Measurements from ENCODE around the gene APC.

The APC gene

DNA sequence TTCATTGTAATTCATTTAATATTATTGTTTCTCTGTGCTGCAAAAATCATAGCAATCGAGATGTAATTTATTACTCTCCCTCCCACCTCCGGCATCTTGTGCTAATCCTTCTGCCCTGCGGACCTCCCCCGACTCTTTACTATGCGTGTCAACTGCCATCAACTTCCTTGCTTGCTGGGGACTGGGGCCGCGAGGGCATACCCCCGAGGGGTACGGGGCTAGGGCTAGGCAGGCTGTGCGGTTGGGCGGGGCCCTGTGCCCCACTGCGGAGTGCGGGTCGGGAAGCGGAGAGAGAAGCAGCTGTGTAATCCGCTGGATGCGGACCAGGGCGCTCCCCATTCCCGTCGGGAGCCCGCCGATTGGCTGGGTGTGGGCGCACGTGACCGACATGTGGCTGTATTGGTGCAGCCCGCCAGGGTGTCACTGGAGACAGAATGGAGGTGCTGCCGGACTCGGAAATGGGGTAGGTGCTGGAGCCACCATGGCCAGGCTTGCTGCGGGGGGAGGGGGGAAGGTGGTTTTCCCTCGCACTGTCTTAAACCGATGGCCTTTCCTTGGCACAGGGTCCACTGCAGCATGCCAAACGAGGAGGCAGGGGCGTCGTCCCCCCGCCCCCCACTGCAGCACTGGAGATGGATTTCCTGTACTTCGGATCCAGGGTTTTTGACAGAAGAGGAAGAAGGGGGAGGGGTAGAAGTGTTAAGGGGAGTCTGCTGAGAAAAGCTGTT is at the start of gene APC:
TSS of gene APC (plus strand) at position 423 of the 728 bp plus-strand sequence. CDS start 17,006 bp downstream, outside the sequence.
- DNase-seq (ENCODE audit: low read depth), result peak; percentile 95

DNA sequence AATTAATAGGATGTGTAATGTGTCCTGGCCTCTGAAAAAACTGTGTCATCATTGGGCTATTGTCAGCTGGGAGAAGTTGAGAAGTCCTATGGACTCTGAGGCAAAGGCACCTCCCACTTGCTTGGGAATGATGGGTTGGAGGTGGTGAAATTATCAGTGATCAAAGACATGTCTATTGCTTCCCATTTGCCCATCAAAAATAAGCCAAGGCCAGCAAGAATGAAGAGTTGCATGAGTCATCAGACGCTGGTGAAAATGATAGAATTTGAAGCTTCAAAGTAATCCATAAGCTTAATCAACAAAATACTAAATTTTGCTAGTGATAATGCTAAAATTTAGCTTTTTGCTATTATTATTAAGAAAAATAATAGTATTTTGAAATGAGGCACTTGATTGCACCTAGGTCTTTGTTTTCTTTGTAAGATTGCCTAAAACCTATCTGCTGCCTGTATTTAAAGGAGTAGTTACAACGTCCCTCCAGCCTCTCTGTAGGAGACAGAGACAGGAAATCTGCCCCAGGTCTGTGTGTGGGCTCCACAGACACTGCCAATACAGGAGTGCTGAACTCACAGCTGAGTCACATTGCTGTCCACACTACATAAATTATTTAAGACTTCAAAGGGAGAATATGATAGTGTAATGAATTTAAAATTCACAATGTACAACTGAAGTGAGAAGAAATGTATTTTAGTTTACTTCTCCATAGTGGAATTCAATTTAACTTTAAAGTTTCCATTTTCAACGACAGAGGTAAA is 48.4 kb upstream of the APC start:
- DNase-seq (ENCODE audit: low read depth), result peak; percentile 61

DNA sequence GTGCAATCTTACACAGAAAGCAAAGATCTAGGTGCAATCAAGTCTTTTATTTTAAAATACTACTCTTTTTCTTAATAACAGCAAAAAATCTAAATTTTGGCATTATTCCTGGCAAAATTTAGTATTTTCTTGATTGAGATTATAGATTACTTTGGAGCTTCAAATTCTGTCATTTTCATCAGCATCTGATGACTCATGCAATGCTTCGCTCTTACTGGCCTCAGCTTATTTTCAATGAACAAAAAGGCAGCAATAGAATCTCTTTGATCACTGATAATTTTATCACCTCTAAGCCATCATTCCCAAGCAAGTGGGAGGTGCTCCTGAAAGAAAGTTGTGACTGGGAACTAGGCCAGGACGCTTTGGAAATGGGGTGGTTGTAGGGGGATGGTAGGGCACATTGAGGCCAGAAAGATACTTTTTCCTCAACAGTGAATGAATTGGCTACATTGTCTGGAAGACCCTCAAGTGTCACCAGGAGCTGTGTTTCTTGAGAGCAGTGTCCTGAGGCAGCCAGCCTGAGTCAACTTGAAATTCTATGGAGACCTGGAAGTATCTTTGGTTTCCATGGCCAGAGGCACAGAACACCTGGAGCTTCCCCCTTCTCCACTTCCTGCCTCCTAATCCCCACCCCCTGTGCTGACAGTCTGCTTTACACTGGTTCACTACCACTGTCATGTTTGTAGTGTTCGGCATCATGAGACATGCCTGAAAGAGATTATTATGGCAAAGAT is 46.9 kb upstream of the APC start:
- DNase-seq (ENCODE audit: low read depth), result no peak

DNA sequence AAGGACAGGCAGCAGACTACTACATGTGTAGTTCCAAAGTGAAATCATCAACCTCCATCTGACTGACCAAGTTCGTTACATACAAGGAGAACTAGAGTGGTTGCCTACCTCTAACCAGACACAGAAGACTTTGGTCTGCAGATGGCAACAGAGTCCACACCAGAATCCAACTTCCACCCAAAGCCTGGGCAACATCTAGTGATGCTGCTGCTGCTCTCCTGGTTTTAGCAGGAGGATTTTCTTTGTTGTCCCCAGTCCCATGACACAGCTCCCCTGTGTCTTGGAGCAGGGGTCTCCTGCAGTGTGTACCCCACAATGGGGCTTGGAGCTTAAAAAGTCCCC is 46.4 kb upstream of the APC start:
- no peak for DNase-seq (ENCODE audit: low read depth)

DNA sequence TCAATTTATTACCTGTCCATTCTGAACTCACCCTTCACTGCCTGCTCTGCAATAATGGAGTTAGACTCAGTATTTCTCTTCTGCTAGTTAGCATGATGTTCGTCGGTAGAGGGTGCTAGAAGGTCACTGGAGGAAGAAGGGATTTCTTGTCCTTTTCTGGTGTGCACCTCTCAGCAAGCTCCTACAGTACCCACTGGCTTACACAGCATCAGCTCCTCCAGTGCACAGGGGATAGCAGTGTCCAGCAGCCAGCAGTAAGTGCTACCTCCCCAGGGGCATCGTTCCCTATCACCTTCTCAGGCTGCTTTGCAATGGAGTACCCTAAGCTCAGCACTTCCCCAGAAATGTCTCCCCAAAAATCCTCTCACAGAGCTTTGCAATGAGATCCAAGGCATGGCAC is 45.9 kb upstream of the APC start:
- peak; percentile 68 for DNase-seq (ENCODE audit: low read depth)

DNA sequence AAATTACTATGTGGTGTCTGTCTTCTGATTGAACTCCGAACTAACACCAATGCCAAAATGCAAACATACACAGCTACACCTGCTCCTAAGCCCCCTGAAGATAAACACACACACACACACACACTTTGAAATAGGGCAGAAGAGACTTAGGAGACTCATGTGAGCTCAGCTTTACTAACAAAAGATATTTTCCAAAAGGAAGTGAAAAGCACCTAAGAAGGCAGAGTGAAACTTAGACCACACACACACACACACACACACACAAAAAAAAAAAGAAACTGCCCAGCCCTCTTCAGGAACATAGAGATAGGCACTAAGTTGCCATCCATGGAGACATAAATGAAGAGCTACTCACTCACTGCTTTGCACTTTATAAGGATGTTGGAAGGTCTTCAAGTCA is 45.2 kb upstream of the APC start:
- DNase-seq (ENCODE audit: low read depth), result no peak

DNA sequence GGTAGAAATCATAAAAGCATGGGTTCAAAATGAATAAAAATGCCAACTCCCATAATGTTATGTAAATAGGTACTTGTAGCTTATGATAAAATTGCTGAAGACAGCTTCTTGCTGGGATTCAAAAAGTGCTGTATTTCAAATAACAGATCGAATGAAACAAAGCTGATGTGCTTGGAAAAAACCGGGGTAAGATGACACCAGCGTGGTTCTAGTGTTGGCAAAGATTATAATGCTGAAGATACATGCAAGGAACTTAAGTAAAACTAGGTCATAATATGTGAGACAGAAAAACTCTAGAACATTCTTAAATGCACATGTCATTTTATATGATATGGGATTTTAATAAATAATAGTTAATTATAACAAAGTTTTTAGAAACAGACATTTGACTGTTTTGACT is 44.4 kb upstream of the APC start:
- DNase-seq (ENCODE audit: low read depth), result no peak

DNA sequence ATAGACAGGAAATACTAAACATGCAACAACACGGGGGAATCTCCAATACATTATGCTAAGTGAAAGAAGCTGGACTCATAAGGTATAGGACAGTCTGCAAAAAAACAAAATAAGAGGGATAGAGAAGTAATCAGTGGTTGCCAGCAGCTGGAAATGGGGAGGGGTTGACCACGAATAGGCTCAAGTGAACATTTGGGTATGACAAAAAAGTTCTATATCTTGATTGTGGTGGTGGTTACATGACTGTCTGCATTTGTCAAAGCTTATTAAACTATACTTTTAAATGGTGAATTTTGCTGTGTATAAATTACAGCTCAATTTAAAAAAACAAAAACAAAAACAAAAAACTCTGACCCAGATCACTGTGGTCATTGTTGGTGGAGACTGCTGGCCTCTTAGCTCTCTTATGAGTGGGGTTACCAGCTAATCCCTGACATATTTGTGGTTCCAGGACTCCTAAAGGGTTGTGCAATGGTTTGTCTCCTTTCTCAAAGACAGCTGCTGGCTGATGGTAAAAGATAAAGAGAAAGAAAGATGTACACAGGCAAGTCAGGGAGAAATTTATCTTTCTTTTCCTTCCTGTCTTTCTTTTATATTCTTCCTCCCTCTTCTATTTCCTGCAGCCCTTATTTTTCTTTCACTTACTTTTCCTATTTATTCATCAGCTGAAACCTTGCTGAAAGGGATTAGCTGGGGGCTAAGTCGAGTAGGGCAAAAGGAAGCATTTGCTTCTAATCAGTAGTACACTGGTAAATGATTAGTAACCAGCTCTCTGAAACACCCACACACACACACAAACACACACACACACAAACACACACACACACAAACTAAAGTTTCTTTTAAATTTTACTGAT is 42.6 kb upstream of the APC start:
- DNase-seq (ENCODE audit: low read depth), result peak; percentile 59

DNA sequence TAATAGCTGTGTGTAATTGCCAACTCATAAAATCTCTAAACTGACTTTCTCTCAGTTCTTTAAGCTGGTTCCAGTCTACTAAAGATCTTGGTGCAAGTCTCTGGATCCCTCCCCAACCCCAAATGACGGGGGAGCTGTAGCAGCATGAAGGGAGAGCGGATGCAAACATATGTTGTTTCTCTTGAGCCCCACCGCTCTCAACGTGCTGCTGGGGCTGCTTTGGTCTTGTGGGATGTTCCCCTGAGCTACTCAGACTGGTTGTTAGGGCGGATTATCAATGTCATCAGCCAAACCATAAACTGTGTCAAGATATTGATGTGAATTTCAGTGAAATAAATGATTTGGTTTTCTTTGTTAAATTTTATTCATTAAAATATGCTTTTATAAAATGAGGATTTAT is 40.9 kb upstream of the APC start:
- no peak for DNase-seq (ENCODE audit: low read depth)

DNA sequence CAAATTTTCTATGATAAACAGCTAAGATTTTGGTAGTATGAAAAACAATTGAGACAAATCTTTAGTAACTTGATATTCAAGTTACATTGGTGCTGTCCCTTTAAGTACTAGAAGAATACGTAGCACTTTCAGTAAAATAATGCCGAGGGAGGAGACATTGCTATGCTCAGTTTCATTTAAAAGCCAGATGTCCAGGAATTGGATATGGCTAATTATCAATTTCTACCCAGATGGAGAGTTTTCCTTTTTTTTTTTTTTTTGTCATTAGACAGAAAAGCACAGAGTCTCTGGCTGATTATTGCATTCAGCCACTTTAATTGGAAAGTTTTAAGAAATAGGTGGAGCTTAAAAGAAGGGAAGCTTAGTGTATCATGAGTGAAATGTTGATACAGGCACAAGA is 40.4 kb upstream of the APC start:
- no peak for DNase-seq (ENCODE audit: low read depth)

DNA sequence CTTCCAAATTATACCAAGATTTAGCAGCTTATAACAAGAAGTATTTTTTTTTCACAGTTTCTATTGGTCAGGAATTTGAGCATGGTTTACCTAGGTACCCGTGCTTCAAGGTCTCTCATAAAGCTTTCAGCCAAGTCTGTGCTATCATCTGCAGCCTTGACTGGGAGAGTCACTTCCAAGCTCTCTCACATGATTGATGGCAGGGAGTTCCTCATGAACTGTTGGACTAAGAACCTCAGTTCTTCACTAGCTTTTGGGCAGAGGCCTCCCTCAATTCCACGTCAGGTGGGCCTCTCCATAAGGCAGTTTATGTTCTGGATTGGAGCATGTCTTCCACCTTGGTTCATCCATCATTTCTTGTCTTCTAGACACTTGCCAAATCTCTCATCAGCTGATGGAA is 39.9 kb upstream of the APC start:
- no peak for DNase-seq (ENCODE audit: low read depth)

DNA sequence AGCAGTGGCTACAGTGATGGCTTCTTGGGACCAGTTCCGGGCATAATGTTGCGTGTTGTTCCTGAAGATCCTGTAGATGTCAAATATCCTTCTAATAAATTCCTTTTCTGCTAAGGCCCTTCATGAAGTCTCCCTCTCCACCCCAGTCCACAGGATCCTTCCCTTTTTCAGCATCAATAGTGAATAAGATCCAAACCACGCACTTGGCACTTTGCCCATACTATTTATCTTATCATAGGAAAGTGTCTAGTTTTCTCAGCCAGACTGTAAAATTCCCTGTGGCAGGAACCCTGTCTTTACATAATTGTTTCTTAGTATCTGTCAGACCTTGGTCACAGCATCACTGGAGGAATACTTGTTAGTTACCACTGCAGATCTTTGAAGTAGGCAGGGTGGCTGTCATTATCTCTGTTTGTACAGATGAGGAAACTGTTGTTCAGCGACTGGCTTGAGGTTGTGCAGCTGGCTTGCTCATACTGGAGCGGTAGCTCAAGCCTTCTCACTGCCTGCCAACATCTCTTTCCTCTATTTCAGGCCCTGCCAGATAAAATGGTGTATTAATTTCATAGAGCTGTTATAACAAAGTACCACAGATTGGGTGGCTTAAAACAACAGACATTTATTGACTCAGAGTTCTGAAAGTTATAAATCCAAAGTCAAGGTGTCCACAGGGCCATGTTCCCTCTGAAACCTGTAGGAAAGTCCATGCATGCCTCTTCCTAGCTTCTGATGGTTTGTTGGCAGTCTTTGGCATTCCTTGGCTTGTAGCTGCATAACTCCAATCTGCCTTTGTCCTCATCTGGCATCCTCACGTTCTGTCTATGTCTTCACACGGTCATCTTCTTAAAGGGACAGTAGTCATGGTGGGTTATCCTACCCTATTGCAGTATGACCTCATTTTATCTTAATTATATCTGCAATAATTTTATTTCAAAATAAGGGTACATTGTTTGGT is 33.5 kb upstream of the APC start:
- DNase-seq (ENCODE audit: low read depth), result no peak

DNA sequence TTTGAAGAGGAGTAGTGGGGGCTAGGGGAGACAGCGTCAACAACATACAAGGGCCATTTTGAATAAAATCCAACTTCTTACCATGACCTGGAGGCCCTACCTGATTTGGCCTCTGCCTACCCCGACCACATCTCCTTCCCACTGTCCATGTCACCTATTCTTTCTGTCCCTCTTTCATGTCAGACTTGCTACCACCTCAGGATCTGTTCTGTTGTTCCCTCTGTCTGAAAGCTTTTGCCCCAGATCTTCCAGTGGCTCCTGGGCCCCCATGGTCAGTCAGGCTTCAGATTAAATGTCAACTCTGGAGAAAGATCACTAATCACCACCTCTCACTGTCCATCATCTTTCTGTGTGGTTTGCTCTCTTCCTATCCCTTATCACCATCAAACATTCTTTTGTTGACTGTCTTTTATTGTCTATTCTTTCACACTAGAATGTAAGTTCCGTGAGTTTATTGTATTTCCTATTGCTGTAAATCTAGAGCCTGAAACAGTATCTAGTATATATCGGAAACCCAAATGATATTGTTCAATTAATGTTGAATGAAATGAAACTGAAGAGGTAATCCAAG is 31.2 kb upstream of the APC start:
- DNase-seq (ENCODE audit: low read depth), result no peak

DNA sequence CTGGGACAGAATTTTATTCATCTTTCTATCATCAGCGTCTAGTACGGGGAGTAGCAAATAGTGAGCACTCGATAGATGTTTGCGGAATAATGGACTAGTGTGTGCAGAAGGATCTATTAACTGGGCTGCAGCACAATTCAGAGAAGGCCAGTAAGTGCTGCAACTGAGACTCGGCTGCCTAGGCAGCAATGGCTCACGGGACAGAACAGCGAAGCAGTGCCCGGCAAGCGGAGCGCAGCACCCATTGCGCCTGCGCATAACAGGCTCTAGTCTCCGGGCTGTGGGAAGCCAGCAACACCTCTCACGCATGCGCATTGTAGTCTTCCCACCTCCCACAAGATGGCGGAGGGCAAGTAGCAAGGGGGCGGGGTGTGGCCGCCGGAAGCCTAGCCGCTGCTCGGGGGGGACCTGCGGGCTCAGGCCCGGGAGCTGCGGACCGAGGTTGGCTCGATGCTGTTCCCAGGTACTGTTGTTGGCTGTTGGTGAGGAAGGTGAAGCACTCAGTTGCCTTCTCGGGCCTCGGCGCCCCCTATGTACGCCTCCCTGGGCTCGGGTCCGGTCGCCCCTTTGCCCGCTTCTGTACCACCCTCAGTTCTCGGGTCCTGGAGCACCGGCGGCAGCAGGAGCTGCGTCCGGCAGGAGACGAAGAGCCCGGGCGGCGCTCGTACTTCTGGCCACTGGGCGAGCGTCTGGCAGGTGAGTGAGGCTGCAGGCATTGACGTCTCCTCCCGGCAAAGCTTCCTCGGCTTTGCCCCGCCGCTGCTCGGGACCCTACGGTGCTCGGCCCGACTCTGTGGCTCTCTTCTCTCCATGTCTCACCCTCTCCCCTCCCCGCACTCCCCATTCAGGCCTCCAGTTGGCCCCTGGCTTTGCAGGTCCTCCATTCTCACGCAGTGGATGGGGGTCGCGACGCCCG is 30.2 kb upstream of the APC start:
- peak; percentile 99 for DNase-seq (ENCODE audit: low read depth)

DNA sequence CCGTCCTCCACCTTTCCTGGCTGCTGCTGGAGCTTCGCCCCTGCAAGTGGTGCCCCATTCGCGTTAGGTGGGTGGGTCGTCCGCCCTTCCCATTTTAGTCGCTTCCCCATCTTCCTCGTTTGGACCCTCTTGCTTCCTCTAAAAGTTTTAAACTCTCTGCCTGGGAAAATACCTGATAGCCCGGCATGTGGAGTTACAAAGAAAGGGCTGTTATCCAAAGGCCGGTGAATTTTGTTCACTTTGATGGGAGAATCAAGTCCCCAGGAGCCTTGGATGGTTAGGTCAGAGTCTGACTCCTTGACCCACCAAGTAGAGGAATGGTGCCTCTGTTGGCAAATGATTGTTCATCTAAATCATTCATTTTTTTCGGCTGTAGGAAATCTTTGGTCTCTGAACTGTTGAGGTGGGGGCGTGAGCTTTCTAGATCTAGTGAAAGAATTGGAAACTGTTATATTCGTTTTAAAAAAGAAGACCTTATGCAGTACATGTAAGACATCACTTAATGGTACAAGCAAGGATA is 29.5 kb upstream of the APC start:
- peak; percentile 36 for DNase-seq (ENCODE audit: low read depth)

DNA sequence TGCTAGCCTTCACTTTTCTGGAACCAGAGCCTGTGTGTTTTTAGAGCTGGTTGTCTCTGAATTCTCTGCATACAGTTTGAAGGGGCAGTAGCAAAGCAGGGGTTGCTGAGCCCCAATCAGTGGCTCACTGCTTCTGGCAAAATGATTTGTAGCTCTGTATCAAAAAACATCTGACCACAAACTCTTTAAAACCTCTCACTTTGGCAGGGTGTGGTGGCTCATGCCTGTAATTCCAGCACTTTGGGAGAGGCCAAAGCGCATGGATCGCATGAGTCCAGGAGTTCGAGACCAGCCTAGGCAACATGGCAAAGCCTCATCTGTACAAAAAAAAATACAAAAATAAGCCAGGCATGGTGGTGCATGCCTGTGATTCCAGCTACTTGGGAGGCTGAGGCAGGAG is 28.3 kb upstream of the APC start:
- no peak for DNase-seq (ENCODE audit: low read depth)

DNA sequence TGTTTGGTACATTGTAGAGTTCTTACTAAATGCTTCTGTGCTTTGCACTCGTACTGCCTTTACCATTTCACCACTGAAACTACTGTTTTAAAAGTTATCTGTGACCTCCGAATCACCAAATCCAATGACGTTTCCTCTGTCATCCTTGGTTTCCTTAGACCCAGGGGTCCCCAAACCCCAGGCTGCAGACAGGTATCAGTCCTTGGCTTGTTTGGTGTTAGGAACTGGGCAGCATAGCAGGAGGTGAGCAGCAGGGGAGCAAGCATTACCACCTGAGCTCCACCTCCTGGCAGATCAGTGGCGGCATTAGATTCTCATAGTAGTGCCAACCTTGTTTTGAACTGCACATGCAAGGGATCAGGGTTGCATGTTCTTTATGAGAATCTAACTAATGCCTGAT is 26.8 kb upstream of the APC start:
- no peak for DNase-seq (ENCODE audit: low read depth)

DNA sequence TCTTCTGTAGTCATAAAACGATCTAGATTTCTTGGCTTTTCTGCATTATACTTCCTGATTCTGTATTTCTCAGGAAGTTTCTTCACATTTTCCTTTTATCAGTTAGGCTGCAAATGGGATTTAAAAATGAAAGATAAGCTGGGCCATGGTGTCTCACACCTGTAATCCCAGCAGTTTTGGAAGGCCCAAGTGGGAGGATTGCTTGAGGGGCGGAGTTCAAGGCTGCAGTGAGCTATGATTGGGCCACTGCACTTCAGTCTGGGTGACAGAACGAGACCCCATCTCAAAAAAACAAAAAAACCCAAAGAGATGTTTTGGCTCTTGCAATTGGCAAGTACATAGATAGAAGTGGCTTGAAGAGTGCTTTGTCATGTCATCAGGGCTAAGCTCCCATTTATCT is 26.2 kb upstream of the APC start:
- no peak for DNase-seq (ENCODE audit: low read depth)

DNA sequence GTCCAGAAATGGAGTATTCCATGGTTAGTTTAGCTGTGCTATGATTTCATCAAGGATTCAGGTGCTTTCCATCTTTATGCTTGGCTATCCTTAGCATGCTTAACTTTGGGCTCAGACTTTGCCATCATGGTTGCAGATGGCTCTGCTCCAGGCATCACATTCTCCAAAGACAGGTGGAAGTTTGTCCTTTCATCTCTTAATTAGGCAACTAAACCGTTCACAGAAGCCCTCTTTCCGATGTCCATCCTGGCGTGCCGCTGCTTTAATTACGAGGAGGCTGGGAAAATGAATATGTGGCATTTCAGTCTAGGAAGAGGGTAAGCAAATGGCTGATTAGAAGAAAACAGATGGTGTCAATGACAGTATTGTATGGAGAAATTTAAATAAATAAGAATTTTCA is 24.5 kb upstream of the APC start:
- no peak for DNase-seq (ENCODE audit: low read depth)
